ENCODE data around the gene C1orf122. TPM values are rescaled to one million over a fixed set of nuclear protein-coding genes. Genes with fewer than 3 reads are reported as not detected.

C1orf122 gene
- total and polyA plus RNA-seq, 10 of the 15 experiments (the other 5 are each of a cell fraction or from before 2014, with no cell fraction given): 1.6 to 35.8 (median 14.8) TPM

GRCh38 chr1:37776946-37777516 is 30.6 kb upstream of the C1orf122 start:
- TF ChIP-seq ZZZ3 (IDR thresholded peaks at IDR 0.05; ENCODE audit: control insufficient read depth, insufficient read length, low read depth) (no peak), EGR1 (IDR thresholded peaks at IDR 0.05; ENCODE audit: borderline replicate concordance in 1 of 2, low read depth in 2 of 2, low read length in 2 of 2) (peak in 1 of 2 experiments; percentile 92; a peak in 2 of 3 replicates)
- no peaks in the 10 kb centered on the region for H3K79me2 ChIP-seq (ENCODE audit: control insufficient read depth, insufficient read depth, low read length)
- no peaks in the 10 kb centered on the region for H3K4me1 ChIP-seq (ENCODE audit: control insufficient read depth, insufficient read depth, low read length)
- 27% methylated on average over 4 of the region's 4 CpGs for WGBS (ENCODE audit: insufficient coverage, insufficient replicate concordance, low lambda C conversion rate, missing lambda C conversion rate)
- H3K27me3 ChIP-seq (replicated peaks in 1 of 2; ENCODE audit: control insufficient read depth in 2 of 2, insufficient read depth in 2 of 2, low read length in 1 of 2): no peaks in the 10 kb centered on the region; a peak in 1 of 4 replicates
- in situ Hi-C loops (cut with MboI): no loop called here
- no peak overlapping the region for H3K27ac ChIP-seq (ENCODE audit: control insufficient read depth, insufficient read depth)
- ChIA-PET SMC1A (ENCODE audit: uncharacterized antibody, unreplicated experiment) (interaction anchor here (0.9 to 1.5 kb wide), 3 partner anchors 14 to 34 kb away, joined by 3 to 4 read pairs (median 3); no protein-coding TSS in a partner anchor), CTCF (interaction anchor here (1.5 to 1.7 kb wide), 3 partner anchors 11 to 343 kb away, joined by 3 to 6 read pairs (median 3); no protein-coding TSS in a partner anchor), POLR2A (no interaction called here), RAD21 (ENCODE audit: unreplicated experiment) (no interaction called here)
- no peaks in the 10 kb centered on the region for H3K36me3 ChIP-seq (ENCODE audit: control insufficient read depth in 2 of 2, insufficient read depth in 2 of 2, low read length in 1 of 2)
- BruUV-seq (replicated peaks): no TSS peak
- H3K4me2 ChIP-seq (ENCODE audit: control insufficient read depth, insufficient read depth): no peak overlapping the region
- intact Hi-C loops (cut with micrococcal nuclease; ENCODE audit: unreplicated experiment): no loop called here
- no peak overlapping the region for H3K9ac ChIP-seq (ENCODE audit: control insufficient read depth, insufficient read depth, low read length)
- ATAC-seq: peak; percentile 50; the same call in 1 of the 3 replicates
- H3K9me3 ChIP-seq (replicated peaks; ENCODE audit: control insufficient read depth, insufficient read depth, low read length): no peaks in the 10 kb centered on the region
- no peak overlapping the region for H2AFZ ChIP-seq (ENCODE audit: control insufficient read depth, low read depth, low read length)
- no peak overlapping the region for H3K4me3 ChIP-seq
- no peak for FAIRE-seq
- no peak for DNase-seq (ENCODE audit: low read depth, low spot score)
- no peaks in the 10 kb centered on the region for H4K20me1 ChIP-seq (ENCODE audit: control insufficient read depth, insufficient read depth)

DNA sequence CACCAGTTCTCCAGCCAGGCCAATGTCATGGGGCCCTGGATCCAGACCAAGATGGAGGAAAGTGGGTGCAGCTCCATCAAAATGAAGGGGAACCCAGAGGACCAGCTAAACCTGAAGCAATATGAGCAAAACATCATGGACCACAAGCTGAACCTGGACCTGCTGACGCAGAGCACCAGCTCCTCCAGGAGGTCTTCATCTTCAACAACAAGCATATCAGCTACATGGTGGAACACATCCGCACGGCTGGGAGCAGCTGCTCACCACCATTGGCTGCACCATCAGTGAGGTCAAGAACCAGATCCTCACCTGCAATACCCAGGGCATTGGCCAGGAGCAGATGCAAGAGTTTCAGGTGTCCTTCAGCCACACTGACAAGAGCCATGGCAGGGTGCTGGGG is 28.9 kb upstream of the C1orf122 start:
- intact Hi-C loops (cut with micrococcal nuclease; ENCODE audit: unreplicated experiment) (no loop called here), in situ Hi-C loops (cut with MboI) (no loop called here)
- ChIA-PET SMC1A (ENCODE audit: uncharacterized antibody, unreplicated experiment) (no interaction called here), RAD21 (ENCODE audit: unreplicated experiment) (no interaction called here), POLR2A (no interaction called here), CTCF (interaction anchor here (1.7 kb wide), 1 partner anchor 13 kb away, joined by 6 read pairs; no protein-coding TSS in a partner anchor)
- Histone ChIP-seq H3K36me3 (ENCODE audit: control insufficient read depth in 2 of 2, insufficient read depth in 2 of 2, low read length in 1 of 2) (no peaks in the 10 kb centered on the region), H3K4me3 (no peak overlapping the region), H3K27me3 (replicated peaks in 1 of 2; ENCODE audit: control insufficient read depth in 2 of 2, insufficient read depth in 2 of 2, low read length in 1 of 2) (no peaks in the 10 kb centered on the region; a peak in 1 of 4 replicates), H2AFZ (ENCODE audit: control insufficient read depth, low read depth, low read length) (no peak overlapping the region), H3K4me2 (ENCODE audit: control insufficient read depth, insufficient read depth) (no peak overlapping the region), H4K20me1 (ENCODE audit: control insufficient read depth, insufficient read depth) (no peaks in the 10 kb centered on the region), H3K9ac (ENCODE audit: control insufficient read depth, insufficient read depth, low read length) (no peak overlapping the region), H3K4me1 (ENCODE audit: control insufficient read depth, insufficient read depth, low read length) (no peaks in the 10 kb centered on the region), H3K79me2 (ENCODE audit: control insufficient read depth, insufficient read depth, low read length) (no peaks in the 10 kb centered on the region), H3K9me3 (replicated peaks; ENCODE audit: control insufficient read depth, insufficient read depth, low read length) (no peaks in the 10 kb centered on the region), H3K27ac (ENCODE audit: control insufficient read depth, insufficient read depth) (no peak overlapping the region)
- ATAC-seq (no peak), DNase-seq (ENCODE audit: low read depth, low spot score) (no peak), FAIRE-seq (no peak)
- 93% methylated on average over 3 of the region's 3 CpGs for WGBS (ENCODE audit: insufficient coverage, insufficient replicate concordance, low lambda C conversion rate, missing lambda C conversion rate)
- no TSS peak for BruUV-seq (replicated peaks)
- TF ChIP-seq IRF4 (IDR thresholded peaks at IDR 0.05; ENCODE audit: low read depth, low read length): no peak
- TF ChIP-seq ELK1 (IDR thresholded peaks at IDR 0.05; ENCODE audit: low read depth, low read length): no peak
- no peak for TF ChIP-seq SMC3 (IDR thresholded peaks at IDR 0.05; ENCODE audit: borderline replicate concordance, low read length)
- TF ChIP-seq, protein P1, sequence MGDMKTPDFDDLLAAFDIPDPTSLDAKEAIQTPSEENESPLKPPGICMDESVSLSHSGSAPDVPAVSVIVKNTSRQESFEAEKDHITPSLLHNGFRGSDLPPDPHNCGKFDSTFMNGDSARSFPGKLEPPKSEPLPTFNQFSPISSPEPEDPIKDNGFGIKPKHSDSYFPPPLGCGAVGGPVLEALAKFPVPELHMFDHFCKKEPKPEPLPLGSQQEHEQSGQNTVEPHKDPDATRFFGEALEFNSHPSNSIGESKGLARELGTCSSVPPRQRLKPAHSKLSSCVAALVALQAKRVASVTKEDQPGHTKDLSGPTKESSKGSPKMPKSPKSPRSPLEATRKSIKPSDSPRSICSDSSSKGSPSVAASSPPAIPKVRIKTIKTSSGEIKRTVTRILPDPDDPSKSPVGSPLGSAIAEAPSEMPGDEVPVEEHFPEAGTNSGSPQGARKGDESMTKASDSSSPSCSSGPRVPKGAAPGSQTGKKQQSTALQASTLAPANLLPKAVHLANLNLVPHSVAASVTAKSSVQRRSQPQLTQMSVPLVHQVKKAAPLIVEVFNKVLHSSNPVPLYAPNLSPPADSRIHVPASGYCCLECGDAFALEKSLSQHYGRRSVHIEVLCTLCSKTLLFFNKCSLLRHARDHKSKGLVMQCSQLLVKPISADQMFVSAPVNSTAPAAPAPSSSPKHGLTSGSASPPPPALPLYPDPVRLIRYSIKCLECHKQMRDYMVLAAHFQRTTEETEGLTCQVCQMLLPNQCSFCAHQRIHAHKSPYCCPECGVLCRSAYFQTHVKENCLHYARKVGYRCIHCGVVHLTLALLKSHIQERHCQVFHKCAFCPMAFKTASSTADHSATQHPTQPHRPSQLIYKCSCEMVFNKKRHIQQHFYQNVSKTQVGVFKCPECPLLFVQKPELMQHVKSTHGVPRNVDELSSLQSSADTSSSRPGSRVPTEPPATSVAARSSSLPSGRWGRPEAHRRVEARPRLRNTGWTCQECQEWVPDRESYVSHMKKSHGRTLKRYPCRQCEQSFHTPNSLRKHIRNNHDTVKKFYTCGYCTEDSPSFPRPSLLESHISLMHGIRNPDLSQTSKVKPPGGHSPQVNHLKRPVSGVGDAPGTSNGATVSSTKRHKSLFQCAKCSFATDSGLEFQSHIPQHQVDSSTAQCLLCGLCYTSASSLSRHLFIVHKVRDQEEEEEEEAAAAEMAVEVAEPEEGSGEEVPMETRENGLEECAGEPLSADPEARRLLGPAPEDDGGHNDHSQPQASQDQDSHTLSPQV (IDR thresholded peaks at IDR 0.05): no peak
- TF ChIP-seq KDM1A (IDR thresholded peaks at IDR 0.05; ENCODE audit: borderline replicate concordance): no peak
- TF ChIP-seq DPF2 (IDR thresholded peaks at IDR 0.05): no peak
- TF ChIP-seq EED (IDR thresholded peaks at IDR 0.05; ENCODE audit: low read depth): no peak
- TF ChIP-seq PAX8 (IDR thresholded peaks at IDR 0.05): no peak
- TF ChIP-seq, protein P2, sequence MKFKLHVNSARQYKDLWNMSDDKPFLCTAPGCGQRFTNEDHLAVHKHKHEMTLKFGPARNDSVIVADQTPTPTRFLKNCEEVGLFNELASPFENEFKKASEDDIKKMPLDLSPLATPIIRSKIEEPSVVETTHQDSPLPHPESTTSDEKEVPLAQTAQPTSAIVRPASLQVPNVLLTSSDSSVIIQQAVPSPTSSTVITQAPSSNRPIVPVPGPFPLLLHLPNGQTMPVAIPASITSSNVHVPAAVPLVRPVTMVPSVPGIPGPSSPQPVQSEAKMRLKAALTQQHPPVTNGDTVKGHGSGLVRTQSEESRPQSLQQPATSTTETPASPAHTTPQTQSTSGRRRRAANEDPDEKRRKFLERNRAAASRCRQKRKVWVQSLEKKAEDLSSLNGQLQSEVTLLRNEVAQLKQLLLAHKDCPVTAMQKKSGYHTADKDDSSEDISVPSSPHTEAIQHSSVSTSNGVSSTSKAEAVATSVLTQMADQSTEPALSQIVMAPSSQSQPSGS (IDR thresholded peaks at IDR 0.05; ENCODE audit: low read length): no peak
